ENCODE data around the gene TNS3. TPM values are rescaled to one million over a fixed set of nuclear protein-coding genes. Genes with fewer than 3 reads are reported as not detected.

Gene TNS3
- total and polyA plus RNA-seq, 9 of the 15 experiments (the other 6 are each of a cell fraction or from before 2014, with no cell fraction given): 0.20 TPM; not detected in 8

- FAIRE-seq (no peak), ATAC-seq (no peak), DNase-seq (ENCODE audit: extremely low read depth in 1 of 4, low spot score in 3 of 4) (no peak)
- no peak overlapping the region for H3K9ac ChIP-seq (ENCODE audit: insufficient read depth in 1 of 2, low read depth in 2 of 2, low read length in 2 of 2)
- H2AFZ ChIP-seq (ENCODE audit: low read depth, low read length): no peak overlapping the region
- no peaks in the 10 kb centered on the region for H3K79me2 ChIP-seq (ENCODE audit: control insufficient read depth, insufficient read depth, low read length)
- H3K4me1 ChIP-seq (replicated peaks in 1 of 2; ENCODE audit: control insufficient read depth in 2 of 2, insufficient read depth in 2 of 2, low read length in 2 of 2): peaks cover 0 to 2% of the 10 kb centered on the region in 2 experiments; a peak in 1 of 5 replicates
- no peaks in the 10 kb centered on the region for H4K20me1 ChIP-seq (replicated peaks; ENCODE audit: control insufficient read depth, insufficient read depth, low read length)
- intact Hi-C loops (cut with micrococcal nuclease) (no loop called here), in situ Hi-C loops (cut with MboI) (no loop called here)
- no peaks in the 10 kb centered on the region for H3K9me3 ChIP-seq (replicated peaks; ENCODE audit: control insufficient read depth, insufficient read depth, low read depth, low read length)
- no TSS peak for BruUV-seq (replicated peaks)
- H3K9me1 ChIP-seq (ENCODE audit: control insufficient read depth, insufficient read depth, low read length): no peaks in the 10 kb centered on the region
- no peaks in the 10 kb centered on the region for H3K36me3 ChIP-seq (ENCODE audit: control insufficient read depth, insufficient read depth, low read length)
- peaks cover 0 to 5% of the 10 kb centered on the region in 2 experiments; a peak in 1 of 5 replicates for H3K27me3 ChIP-seq (ENCODE audit: control insufficient read depth in 2 of 2, insufficient read depth in 2 of 2, low read length in 2 of 2)
- ChIA-PET CTCF (ENCODE audit: low intra/inter-chr PET ratio) (no interaction called here), POLR2A (interaction anchor here (0.5 to 1.1 kb wide), 4 partner anchors 10 to 77 kb away, joined by 3 to 4 read pairs (median 4); no protein-coding TSS in a partner anchor)
- 0% methylated on average over 6 of the region's 6 CpGs for WGBS (ENCODE audit: insufficient coverage, low coverage, missing lambda C conversion rate)
- H3K27ac ChIP-seq (ENCODE audit: extremely low read depth, low read depth, low read length): no peak overlapping the region
- no peak overlapping the region for H3K4me2 ChIP-seq (ENCODE audit: insufficient read depth, low read length)
- TF ChIP-seq RAD51 (IDR thresholded peaks at IDR 0.05; ENCODE audit: borderline replicate concordance, low read depth) (no peak), TFE3 (CRISPR knock-in tag; IDR thresholded peaks at IDR 0.05) (no peak), DACH1 (IDR thresholded peaks at IDR 0.05; ENCODE audit: partially characterized antibody) (no peak), E2F4 (CRISPR knock-in tag; IDR thresholded peaks at IDR 0.05; ENCODE audit: low read depth) (no peak), FOXO4 (CRISPR knock-in tag; IDR thresholded peaks at IDR 0.05) (no peak), PTBP1 (IDR thresholded peaks at IDR 0.05; ENCODE audit: low read depth, low read length) (no peak), ZFP36 (IDR thresholded peaks at IDR 0.05; ENCODE audit: low read depth, low read length, partially characterized antibody) (no peak), ETV5 (CRISPR knock-in tag; IDR thresholded peaks at IDR 0.05; ENCODE audit: low read depth) (no peak), CREB1 (IDR thresholded peaks at IDR 0.05) (no peak), CREB1 (CRISPR knock-in tag; IDR thresholded peaks at IDR 0.05) (no peak), NEUROD1 (IDR thresholded peaks at IDR 0.05; ENCODE audit: borderline replicate concordance, low read depth, low read length, partially characterized antibody) (no peak), NCOR1 (IDR thresholded peaks at IDR 0.05) (no peak), ZNF174 (CRISPR knock-in tag; IDR thresholded peaks at IDR 0.05) (no peak)
- no peak overlapping the region for H3K4me3 ChIP-seq
Observed at GRCh38 chr7:47293884-47294555, 287.9 kb downstream of the TNS3 start.
